Measurements from ENCODE around the gene PPP1CA. TPM values are rescaled to one million over a fixed set of nuclear protein-coding genes. Genes with fewer than 3 reads are reported as not detected.
A peak's percentile ranks its signal among the peaks of the same experiment; 100 is the strongest.

Gene PPP1CA
- total RNA-seq: 100 to 1,000 TPM; 101 to 160 (median 143) TPM

DNA sequence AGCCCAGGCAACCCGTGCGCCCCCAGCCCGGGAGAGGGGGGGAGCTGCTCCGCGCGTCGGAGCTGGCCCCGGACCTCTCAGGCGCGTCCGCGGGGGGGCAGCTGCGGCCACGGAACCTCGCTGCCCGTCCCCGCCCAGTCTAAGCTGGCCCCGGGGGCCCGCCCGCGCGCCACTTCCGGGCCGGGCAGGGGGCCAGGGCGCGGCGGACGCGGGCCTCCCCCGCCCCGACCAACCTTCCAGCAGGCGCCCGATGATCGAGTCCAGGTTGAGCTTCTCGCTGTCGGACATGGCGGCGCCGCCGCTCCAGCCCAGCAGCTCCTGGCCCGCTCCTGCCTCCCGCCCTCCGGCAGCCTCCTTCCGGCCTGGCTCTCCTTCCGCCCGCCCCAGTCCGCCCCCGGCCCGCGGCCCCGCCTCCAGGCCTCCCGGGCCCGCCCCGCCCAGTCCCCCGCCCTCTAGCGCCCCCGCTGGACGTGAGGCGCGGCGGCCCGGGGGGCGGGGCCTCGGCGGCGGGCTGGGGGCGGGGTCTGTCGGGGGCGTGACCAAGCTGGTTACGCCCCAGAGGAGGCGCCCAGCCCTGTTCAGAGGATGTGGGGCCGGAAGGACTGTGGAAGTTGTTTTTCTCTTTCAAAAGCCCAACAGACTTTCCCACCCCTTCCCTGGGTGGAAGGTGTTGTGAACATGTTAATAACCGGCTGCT is at the start of gene PPP1CA:
Gene PPP1CA (minus strand): TSS at position 364 of the 697 bp plus-strand sequence. CDS start 76 bp downstream, at position 288.
- 0 to 3% methylated on average over 21 to 32 of the region's 73 CpGs for WGBS, 2 donors
- peak within 1 kb of the TSS; percentile 92 for H3K4me3 ChIP-seq (ENCODE audit: low read depth, poor library complexity, severe bottlenecking)
- intact Hi-C loops (cut with DNase I; ENCODE audit: low total_unique reads): no loop called here
- TF ChIP-seq CTCF (IDR thresholded peaks at IDR 0.05) (no peak), POLR2A (IDR thresholded peaks at IDR 0.05) (no peak)
- DNase-seq (ENCODE audit: low spot score in 2 of 2): peak; percentile 87 to 97

- no peak for TF ChIP-seq CTCF (IDR thresholded peaks at IDR 0.05)
- no peak for TF ChIP-seq POLR2A (IDR thresholded peaks at IDR 0.05)
- intact Hi-C loops (cut with DNase I; ENCODE audit: low total_unique reads): no loop called here
- no peak for DNase-seq (ENCODE audit: low spot score in 2 of 2)
- H3K4me3 ChIP-seq (ENCODE audit: low read depth, poor library complexity, severe bottlenecking): no peak overlapping the region
- WGBS, 2 donors: 87 to 89% methylated on average over 21 to 25 of the region's 25 CpGs
Observed at GRCh38 chr11:67450796-67451657, 49.4 kb upstream of the PPP1CA start.

DNA sequence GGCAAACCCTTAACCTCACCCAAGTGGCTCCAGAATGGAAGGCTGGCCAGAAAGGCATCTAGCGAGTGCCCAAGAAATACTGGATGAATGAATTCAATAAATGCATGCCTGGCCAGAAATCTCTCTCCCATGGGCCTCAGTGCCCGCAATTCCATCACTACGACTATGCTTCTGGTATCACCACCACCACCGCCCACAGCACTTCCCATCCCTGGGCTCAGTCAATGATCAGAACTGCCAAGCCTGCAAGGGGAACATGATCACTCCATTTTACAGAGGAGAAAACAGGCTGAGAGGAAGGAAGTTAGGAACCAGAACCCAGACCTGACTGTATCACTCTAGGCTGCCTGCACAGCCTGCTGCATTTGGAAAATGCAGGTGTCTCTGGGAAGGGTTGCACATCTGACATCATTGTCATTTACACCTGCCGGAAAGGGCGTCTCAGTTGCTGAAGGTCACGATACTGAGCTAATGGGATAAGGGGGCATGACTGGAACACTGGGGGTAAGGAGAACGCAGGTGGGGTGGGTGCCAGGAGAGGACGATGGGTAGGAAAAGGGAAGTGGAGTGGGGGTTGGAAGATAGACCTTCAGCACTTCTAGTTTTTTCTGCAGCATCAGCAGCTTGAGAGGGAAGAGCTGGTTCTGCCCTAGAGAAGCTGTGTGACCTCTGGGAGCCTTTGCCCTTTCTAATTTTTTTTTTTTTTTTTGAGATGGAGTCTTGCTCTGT is 47.6 kb upstream of the PPP1CA start:
- TF ChIP-seq CTCF (IDR thresholded peaks at IDR 0.05): no peak
- no peak for TF ChIP-seq POLR2A (IDR thresholded peaks at IDR 0.05)
- intact Hi-C loops (cut with DNase I; ENCODE audit: low total_unique reads): no loop called here
- 73 to 76% methylated on average over 9 of the region's 9 CpGs for WGBS, 2 donors
- DNase-seq (ENCODE audit: low spot score in 2 of 2): no peak
- H3K4me3 ChIP-seq (ENCODE audit: low read depth, poor library complexity, severe bottlenecking): no peak overlapping the region

DNA sequence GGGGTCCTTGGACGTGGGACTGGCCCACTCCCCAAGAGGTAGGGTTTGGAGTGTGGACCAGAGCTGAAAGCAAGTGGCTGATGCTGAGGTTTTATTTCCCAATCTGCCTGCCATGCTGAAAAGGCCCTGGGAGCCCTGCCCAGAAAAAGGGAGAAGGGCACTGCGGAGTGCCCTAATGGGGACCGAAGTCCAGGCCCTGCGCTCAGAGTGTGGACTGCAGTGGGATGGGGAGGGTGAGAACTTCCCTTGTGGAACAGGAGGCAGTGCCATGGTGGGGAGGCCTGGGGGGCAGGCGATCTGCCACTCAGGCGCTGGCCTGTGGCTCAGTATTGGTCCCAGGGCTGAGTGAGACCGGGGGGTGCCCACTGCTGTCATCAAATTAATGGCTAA is 46.6 kb upstream of the PPP1CA start:
- H3K4me3 ChIP-seq (ENCODE audit: low read depth, poor library complexity, severe bottlenecking): no peak overlapping the region
- DNase-seq (ENCODE audit: low spot score in 2 of 2): no peak
- 90 to 92% methylated on average over 7 of the region's 7 CpGs for WGBS, 2 donors
- intact Hi-C loops (cut with DNase I; ENCODE audit: low total_unique reads): no loop called here
- TF ChIP-seq POLR2A (IDR thresholded peaks at IDR 0.05) (no peak), CTCF (IDR thresholded peaks at IDR 0.05) (no peak)

- no peak for TF ChIP-seq CTCF (IDR thresholded peaks at IDR 0.05)
- H3K4me3 ChIP-seq (ENCODE audit: low read depth, poor library complexity, severe bottlenecking): no peak overlapping the region
- intact Hi-C loops (cut with DNase I; ENCODE audit: low total_unique reads): no loop called here
- DNase-seq (ENCODE audit: low spot score in 2 of 2): no peak
- 76 to 93% methylated on average over 5 of the region's 5 CpGs for WGBS, 2 donors
Observed at GRCh38 chr11:67445515-67445914, 43.9 kb upstream of the PPP1CA start.

Measured in lower leg skin (tissue), 4 donors.